GM18502 (cell line): ENCODE data around the gene SNAP29.
A peak's percentile ranks its signal among the peaks of the same experiment; 100 is the strongest.
"Not testable (repeated sequence)": the region's sequence is repeated elsewhere in the genome, so short reads cannot be mapped to it uniquely, and the experiment has no call there.

Experiments
- ATAC-seq: cut with Tn5 transposase; IDR thresholded peaks from one replicate; pipeline ENCODE4 v1.9.1; 2021; ENCODE audit warnings: mild to moderate bottlenecking; ENCODE audit not compliant: unreplicated experiment, poor library complexity

The SNAP29 gene

GRCh38 chr22:20890975-20891374, 32.2 kb downstream of the SNAP29 start:
- no peak for ATAC-seq

- not testable (repeated sequence) for ATAC-seq
Measured at GRCh38 chr22:20897737-20898136, 38.9 kb downstream of the SNAP29 start.

- no peak for ATAC-seq
Measured at GRCh38 chr22:20899827-20900423, 41.1 kb downstream of the SNAP29 start.

- ATAC-seq = not testable (repeated sequence)
Measured at GRCh38 chr22:20901093-20902033, 42.6 kb downstream of the SNAP29 start.

- ATAC-seq = no peak
Measured at GRCh38 chr22:20903093-20903492, 44.3 kb downstream of the SNAP29 start.

GRCh38 chr22:20904008-20904979, 45.5 kb downstream of the SNAP29 start:
- no peak for ATAC-seq

- ATAC-seq = no peak
Measured at GRCh38 chr22:20904980-20905355, 46.2 kb downstream of the SNAP29 start.

- no peak for ATAC-seq
Measured at GRCh38 chr22:20905415-20906386, 46.9 kb downstream of the SNAP29 start.

GRCh38 chr22:20906387-20906767, 47.6 kb downstream of the SNAP29 start:
- no peak for ATAC-seq

GRCh38 chr22:20908717-20909116, 49.9 kb downstream of the SNAP29 start:
- not testable (repeated sequence) for ATAC-seq

- ATAC-seq = no peak
Measured at GRCh38 chr22:20909543-20910303, 50.9 kb downstream of the SNAP29 start.

- ATAC-seq = no peak
Measured at GRCh38 chr22:20912494-20912893, 53.7 kb downstream of the SNAP29 start.

- peak; percentile 93 for ATAC-seq
Measured at GRCh38 chr22:20916916-20917810, 58.4 kb downstream of the SNAP29 start, which contains the start of gene CRKL. Gene CRKL (plus strand): TSS chr22:20917407. CDS start chr22:20917935, 528 bp downstream.

GRCh38 chr22:20918663-20919218, 59.9 kb downstream of the SNAP29 start:
- no peak for ATAC-seq

- no peak for ATAC-seq
Measured at GRCh38 chr22:20919718-20920117, 60.9 kb downstream of the SNAP29 start.

GRCh38 chr22:20920881-20921203, 62.0 kb downstream of the SNAP29 start:
- no peak for ATAC-seq

- no peak for ATAC-seq
Measured at GRCh38 chr22:20922141-20922751, 63.4 kb downstream of the SNAP29 start.
